Activated CD8-positive, alpha-beta memory T cell treated with anti-CD3 and anti-CD28 coated beads, Interleukin-2, amount 50 U/mL, for 1 hour (primary cell): ENCODE measurements around the gene PMP22.
A peak's percentile ranks its signal among the peaks of the same experiment; 100 is the strongest.

Experiments
- DNase-seq: peaks from one replicate; pipeline ENCODE4 v3.0.0-alpha.2; 2020; ENCODE audit errors: extremely low read depth

Gene PMP22

DNA sequence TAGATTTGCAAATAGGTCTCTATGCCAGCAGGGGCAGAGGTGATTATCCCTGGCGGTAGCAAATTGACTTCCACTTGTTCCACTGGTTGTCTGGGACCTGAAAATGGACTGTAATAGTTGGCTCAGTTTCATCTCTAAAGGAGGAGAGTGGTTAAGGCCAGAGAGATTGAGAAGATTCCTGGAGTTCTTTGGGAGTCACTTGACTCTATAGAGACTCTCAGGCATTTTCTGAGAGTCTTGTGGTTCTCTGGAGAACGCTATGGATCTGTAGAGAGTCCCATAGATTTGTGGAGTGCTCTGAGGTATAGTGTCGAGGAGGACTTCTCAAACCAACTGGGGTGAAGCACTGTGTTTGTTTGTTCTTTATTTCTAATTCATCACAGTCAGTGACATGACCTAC, 8.9 kb upstream of the PMP22 start:
- no peak for DNase-seq

DNA sequence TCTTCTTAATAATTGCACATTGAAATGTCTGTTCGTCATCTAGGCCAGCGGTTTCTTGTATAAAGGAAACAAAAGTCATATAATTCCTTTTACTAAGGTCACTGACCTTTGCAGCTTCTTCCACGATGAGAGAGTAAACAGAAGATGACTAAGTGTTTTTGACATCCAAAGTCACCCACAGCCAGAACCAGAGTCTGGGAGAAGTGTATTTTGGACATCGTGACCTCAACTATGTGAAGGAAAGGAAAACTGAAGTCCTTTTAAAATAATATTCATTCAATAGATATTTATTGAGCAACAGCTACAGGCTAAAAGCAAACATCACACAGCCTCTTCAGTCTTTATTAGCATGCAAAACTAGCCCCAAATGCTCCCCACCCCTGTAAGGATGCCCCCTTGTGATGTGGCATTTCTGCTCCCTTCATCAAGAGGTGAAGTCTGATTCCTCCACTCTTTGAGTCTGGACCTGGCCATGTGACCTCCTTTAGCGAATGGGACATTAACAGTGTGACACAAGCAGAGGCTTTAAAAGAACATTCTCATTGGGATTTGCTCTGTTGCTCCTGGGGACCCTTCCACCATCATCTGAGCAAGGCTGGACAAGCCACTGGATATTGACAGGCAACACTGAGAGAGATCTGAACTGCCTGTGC, 8.1 kb upstream of the PMP22 start:
- DNase-seq, result no peak

DNA sequence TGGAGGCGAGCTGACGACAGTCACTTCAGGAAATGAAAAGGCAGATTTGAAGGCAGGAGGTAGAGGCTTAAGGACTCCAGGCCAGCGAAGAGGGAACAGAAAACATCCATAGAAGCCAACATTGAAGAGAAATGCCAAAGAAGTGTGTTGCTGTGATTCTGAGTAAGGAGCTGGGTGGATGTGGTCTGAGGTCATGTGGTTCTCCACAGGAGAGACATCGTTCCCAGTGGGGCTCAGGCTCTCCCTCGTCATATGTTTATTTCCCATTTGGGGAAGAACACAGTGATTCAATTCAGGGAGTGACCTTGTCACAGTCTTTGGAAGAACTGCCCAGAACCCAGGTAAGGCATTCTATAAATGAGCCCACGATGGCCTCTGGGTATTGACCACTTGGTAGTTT, 6.6 kb upstream of the PMP22 start:
- no peak for DNase-seq

DNA sequence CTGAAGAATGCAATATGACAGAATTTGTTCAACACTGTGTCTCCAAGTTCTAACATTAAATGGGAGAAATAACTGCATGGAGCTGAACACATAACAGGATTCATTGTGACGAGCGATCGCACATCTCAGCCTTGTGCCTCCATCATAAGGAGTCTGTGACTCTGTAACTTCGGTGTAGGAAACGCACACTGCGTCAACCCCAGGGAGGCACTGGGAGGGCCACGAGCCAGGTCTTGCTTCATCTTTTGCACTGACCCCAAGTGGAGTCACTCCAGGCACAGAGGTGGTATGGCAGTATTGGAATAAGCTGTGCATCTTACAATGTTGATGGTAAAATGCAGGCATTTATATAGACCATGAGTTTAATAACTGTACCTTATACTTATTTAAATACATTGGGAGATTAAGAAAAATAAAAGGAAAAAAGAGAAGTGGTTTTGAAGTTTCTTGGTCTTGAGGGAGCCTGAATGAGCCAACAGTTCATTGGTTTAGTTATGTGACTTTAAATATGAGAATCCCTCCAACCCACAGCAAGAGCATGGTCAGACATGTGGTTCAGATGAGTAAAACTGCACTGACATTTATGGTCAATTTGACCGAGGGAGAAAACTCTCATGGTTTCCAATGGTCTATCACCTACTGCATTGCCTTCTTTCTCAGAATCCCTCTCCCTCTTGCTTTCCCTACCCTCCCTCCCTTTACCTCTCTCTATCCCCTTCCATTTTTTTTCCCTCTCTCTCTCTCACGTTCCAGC, 5.7 kb upstream of the PMP22 start:
- no peak for DNase-seq

DNA sequence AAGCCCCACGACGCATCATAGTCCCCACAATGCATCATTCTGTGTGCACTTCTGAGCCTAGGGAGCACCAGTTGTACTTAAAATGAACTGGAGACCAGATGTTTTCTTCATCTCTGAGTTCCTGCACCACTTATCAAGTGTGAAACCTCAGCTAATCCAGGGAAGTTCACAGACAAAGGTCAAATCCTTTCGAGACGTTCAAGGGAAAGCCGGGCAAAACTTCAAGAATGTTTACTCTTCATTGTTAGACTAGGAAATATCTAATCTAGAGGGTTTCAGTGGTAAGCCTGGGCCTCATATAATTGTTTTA, 4.6 kb upstream of the PMP22 start:
- no peak for DNase-seq

DNA sequence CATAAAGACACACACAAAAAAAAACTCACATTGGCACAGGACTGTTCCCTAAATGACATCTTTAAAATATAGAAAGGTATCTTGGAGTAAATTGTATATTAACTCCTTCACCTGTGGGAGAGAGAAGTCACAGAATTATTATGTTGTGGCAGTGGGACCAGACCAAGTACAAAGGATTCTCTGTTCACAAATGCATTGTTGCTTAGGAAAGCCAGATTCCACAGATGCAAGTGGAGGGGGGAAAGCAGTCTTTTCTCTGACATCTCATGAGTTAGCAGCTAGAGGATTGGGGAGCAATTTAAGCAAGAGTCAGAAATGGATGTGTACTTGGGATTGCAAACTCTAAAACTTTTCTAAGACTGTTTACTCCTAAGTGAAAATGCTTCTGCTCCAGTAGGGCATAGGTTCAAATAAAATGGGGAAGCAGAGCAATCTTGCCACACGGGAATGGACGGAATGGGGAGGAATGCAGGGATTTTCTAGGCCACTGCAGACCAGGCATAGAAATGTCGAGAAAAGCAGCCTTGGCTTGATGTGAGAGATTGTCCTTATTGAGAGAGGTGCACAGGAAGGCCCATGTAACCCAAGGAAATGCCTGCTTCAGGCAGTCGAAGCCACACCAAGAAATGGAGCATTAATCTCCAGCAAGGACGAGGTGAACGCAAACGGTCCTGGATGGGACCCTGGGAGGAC, 4.1 kb upstream of the PMP22 start:
- no peak for DNase-seq

DNA sequence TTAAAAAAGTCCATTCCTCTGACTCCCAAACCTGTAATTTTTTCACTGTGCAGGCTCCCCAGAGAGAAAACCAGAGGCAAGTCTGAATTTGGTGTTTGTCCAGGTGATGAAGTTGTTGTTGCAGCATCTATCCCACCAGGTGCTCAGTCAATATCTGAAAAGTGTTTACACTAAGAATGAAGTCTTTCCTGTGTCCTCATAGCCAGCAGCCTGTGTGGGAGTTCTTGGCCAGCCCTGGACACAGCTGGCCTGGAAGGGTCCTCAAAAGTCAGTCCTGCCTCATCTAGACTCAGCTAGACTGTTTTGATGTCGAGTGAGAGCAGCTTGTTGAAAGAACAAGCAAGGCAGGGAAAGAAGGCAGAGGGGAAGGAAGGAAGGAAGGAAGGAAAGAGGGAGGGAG, 3.3 kb upstream of the PMP22 start:
- DNase-seq, result no peak

DNA sequence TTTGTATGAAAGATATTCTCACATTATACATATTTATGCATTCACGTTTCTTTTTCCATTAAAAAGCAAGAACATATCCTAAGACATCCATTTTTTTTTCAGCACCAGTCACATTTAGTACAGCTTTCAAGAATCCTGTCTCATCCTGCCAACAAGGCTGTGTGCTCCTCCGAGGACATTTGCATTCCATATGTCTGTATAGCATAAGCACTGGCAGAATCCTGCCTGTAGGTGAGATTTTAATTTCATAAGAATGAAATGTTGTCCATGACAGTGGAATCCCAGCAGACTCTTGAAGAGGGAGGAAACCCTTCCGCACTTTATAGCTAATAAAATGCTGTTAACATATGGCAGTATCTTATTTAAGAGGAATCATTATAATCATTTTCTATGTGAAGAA, 2.9 kb upstream of the PMP22 start:
- DNase-seq, result no peak

DNA sequence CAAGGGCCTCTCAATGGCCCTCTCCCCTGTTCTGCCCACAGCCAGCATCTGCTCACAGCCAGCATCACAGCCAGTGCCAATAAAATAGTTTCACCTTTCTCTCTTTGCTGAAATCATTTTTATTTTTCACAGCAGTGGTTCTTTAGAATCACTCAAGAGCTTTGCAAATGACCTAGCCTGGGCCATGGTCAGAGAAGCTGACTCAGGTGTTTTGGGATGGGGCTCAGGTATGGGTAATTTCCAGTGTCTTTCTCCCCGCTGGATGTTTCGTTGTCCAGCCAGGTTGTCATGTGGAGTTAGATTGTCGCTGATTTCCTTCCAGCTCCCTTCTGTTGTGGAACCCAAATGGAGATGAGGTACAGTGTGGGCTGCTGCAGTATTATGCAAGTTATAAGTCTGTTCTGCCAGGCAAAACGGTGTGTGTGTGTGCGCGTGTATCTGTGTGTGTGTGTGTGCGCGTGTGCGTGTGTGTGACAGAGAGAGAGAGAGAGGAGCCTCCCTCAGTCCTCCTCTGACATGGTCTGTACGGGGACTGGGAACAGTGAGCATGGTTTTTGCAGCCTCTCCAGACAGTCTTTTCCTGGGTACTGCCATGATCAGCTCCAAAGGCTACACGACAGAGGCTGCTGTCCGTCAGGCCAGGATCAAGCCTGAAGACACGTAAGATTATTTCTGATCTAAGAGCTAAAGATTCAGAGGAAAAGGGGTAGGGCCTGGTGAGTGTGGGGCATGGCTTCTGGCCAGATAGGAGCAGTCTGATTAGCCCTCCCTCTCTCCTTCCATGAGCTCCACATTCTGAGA, 1.4 kb upstream of the PMP22 start:
- DNase-seq, result no peak

DNA sequence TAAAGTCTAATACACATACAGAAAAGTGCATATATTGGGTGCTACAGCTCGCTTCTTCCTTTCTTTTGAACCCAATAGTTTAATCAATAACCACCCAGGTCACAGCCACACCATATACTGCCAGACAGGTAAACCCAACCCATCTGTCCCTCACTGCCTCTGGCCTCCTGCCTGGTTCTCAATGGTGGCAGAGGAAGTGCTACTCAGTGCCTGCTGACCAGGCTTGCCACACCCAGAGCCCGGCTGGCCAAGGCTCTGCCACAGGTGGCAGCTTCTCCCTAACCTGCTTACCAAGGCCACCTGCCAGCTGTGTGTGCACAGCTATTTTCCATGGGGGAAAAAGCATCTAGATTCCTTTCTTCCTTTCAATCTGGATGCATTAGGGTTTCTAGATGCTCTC, 584 bp downstream of the PMP22 start:
- DNase-seq, result no peak

DNA sequence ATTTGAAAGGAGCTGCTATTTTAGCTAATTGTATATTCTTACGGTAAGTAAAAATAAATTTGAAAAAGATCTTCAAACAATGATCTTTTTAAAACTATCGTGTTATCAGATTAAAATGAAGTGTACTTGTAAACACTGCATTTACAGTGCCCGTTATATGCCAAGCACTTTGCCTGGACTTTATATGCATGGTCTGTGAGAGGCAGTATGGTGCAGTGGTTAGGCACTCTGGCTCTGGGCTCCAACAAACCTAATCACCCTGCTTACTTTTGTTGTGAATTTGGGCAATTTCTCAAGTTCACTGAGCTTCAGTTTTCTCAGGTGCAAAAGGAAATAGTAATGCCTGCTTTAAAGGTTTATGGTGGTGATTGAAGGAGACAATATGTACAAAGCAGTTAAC, 1.4 kb downstream of the PMP22 start:
- DNase-seq, result no peak

DNA sequence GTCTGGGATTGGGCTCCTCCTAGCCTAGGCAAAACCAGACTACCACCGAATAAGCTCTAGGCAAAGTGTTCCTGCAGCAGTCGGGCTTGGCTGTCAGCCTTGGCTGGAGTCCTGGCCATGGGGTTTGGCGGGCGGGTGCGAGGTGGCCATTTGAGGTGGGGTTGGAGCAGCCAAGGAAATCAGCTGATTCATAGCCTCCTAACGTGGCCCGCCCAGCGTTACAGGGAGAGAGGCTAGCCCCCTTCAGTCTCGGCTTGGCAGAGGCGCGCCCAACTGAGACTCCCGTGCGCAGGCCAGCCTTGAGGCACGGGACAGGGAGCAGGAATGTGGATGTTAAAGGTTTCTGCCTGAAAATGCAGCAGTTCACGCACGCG, 1.9 kb downstream of the PMP22 start:
- no peak for DNase-seq

DNA sequence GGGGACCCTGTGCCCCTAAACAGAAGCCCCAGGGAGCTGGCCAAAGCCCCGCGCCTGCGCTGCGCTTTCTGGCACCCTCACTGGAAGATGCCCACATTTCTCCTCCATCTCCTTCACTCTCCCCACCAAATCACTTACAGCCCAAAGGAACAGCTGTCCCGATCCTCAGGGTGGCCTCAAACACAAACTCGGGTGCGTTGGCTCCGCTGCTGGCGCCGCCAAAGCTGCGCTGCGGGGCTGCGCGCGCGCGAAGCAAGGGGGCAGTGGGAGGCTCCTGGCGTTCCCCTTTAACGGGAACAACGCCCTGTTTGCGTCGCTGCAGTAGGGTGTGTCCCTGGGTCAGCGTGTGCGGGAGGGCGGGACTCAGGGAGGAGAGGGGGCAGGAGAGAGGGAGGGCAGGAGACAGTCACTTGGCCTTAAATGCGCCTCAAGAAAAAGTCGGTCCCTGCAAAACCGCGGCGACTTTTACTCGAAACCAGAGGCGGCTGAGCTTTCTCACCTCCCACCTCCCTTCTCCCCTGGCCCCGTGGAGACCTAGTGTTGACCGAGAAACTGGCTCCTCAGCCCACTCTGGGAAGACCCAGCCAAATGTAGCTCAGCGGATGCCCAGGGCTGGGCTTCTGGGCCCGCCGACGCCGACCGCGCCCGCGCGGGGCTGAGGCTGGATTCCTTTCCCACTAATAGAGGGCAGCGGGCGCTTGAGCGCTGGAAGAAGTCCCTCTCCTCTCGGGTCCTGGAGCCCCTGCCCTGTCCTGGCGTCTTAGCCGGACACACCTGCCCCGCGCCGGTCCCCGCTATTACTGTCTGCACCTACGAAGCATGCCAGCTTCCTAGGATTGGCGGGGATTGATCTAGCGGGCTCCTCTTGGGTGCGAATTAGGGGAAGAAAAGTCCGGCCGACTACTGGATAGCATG, 2.6 kb downstream of the PMP22 start:
- DNase-seq, result no peak

DNA sequence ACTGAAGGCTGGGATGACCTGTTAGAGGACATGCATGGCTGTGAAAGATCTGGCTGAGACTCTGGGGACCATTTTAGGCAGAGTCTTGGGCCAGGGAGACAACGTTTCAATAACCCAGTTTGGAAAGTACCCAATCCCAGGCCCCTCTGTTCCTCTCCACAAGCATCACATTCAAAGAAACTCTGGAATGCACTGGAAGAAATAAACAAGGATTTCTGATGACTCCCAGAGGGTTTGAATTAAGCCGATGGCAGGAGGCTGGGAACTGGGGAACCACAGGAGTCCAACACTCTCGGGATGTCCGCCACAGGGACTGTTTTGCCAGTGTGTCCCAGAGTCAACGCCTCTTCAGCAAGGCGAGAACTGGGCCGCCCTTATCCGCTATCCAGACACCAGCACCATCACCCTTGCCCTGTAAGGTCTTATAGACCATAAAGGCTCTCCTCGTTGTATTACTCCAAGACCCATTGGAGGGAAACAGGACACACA, 3.3 kb downstream of the PMP22 start:
- DNase-seq, result no peak

DNA sequence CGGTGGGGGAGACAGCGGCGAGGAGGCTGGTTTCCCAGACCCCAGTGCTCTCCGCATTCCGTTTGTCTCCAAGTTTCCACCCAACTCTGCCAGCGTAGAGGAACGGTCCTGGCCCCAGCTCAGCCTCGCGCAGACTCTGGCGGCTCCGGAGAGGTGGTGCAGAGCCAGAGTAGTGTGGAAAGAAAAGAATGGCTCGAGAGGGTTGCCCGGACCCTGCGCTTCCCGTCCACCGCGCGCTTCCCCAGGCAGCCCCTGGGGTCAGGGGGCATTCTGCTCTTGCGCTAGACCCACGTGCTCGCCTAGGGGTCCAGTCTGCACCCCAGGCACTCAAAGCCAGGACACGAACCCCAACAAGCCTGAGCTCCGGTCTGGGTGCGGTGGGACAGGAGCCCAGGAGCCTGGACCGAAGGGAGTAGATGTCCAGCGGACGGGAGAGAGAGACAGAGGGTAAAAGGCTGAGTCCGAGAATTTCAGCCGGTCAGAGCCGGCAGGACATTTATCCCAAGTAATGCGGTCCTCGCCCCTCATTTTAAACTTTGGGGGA, 3.8 kb downstream of the PMP22 start:
- DNase-seq, result no peak

DNA sequence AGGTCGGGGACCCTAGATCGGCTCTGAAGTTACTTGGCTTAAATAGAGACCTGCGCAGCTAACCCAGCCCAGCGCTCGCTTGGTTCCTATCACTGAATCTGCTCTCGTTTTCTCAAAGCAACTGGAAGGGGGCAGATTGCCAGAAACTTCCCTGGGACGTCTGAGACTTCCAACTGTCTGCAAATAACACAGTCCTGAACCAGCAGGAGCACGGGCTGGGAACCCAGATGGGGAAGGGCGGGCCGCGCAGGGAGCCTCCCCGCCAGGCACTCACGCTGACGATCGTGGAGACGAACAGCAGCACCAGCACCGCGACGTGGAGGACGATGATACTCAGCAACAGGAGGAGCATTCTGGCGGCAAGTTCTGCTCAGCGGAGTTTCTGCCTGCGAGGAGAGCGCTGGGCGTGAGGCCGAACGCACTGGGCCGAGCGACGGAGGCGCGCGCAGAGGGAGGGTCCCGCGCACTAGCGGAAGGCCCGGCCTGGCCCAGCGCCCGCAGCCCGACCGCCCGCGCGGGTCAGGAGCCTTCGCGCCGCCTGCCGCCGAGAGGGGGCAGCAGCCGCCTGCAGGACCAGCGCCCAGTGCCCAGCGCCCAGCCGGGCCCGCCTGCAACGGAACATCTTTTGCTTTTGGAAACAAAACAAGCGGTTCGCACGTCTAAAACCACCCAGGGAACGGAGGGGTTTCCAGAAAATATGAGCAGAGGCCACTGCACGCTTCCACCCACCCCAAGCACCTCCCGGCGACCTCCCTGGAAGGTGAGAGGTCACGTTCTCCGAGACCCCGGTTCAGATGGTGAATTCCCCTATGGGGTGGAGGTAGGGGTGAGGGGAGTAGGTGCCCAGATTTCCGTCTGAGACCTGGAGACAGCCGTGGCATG, 4.5 kb downstream of the PMP22 start:
- no peak for DNase-seq

DNA sequence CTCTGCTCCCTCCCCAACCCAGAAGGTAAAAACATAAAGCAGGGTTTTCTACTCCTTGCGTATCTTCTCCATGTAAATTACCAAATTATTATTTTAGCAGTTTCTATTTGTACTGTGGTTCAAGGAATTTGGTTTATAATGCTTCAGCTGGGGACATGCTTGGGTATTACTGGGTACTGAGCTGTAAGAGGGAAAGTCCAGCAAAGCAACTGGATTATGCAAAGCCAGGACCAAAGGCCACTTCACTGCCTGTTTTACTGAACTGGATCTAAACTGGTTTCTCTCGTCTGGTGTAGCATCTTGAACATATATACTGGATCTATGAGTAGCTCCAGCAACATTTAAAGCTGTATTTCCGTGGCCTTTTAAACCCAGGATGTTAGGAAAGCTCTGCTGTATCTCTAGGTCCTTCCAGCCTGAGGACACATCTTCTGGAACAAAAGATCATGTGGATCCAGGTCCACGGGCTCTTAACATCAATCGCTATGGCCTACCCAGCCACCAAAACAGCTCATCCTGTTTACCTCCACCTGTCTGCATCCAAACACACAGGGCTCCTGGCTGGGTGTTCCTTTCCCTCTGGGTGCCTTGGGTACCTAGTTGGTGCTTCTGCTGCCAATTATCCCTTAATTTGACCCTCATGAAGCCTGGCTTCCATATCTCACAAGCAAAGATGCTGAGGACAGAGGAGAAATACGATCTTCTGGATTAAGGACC, 7.2 kb downstream of the PMP22 start:
- DNase-seq, result no peak

DNA sequence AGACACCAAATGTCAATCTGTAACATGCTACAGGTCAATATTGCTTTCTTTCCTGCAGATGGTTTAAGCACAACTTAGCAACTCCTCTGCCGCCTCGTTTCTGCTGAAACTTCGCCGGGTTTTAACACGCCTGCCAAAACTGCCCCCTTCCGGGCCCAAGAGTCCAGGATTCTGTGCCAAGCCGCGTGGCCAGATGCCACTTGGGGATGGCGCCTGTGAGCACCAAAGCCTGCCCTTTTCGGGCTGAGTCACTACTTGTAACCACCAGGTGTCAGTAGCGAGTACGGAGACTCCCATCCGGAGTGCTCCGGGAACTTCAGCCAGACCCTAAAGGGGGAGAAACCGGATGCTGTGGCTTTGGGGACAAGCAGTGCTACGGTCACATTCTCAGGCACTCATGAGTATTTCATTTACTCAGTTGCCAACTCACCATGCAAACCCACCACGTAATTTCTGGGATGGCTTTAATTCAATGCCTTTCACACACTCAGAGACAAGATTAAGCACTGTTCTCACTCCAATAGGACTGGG, 7.8 kb downstream of the PMP22 start:
- DNase-seq, result peak; percentile 8

DNA sequence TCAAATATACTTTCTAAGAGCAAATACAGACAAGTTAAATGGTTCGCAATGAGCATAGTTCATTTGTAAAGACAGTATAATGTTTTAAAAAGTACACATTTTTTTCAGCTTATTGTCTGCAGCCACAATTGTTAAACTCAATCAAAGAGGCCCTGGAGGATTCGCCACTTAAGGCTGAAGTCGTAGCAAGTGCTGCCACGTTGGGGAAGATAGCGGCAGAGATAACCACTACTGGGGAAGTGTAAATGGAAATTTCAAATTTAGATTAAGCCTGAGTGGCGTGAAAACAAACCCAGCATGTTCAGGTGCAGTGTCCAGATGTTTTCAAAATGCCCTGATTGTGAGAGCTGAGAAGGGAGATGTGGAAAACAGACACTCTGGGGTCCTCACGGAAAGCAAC, 8.4 kb downstream of the PMP22 start:
- DNase-seq, result no peak
